Mucosa of descending colon (tissue), 3 donors: ENCODE data around the gene KRTAP19-8. TPM values are rescaled to one million over a fixed set of nuclear protein-coding genes. Genes with fewer than 3 reads are reported as not detected.

ENCODE experiments used
- ATAC-seq: fragments of 200-7000 bp; cut with Tn5 transposase; one replicate; pipeline ENCODE4 v1.9.1; 2020; ENCODE audit warnings: mild to moderate bottlenecking, moderate library complexity
- DNase-seq, 3 donors: peaks; one replicate each; pipeline ENCODE4 v3.0.0-alpha.2; 2020
- H3K36me3 ChIP-seq: fragments of 200-600 bp; one replicate; pipeline ENCODE4 v1.8.0; 2021; ENCODE audit warnings: low read depth, mild to moderate bottlenecking
- H3K4me1 ChIP-seq: fragments of 200-600 bp; one replicate; pipeline ENCODE4 v1.8.0; 2021; ENCODE audit warnings: low read depth, mild to moderate bottlenecking
- H3K4me3 ChIP-seq: fragments of 200-600 bp; one replicate; pipeline ENCODE4 v1.8.0; 2021; ENCODE audit warnings: mild to moderate bottlenecking
- H3K9me3 ChIP-seq: fragments of 200-600 bp; one replicate; pipeline ENCODE4 v1.8.0; 2021; ENCODE audit warnings: mild to moderate bottlenecking
- intact Hi-C, 2 donors: fragments of 100-400 bp; cut with DNase I in 1 of 2; cut with micrococcal nuclease in 1 of 2; formaldehyde crosslinking; loops; one replicate each; pipeline versions ENCODE4 v1.11.0 to v1.11.1; 2022; cut with DNase I, micrococcal nuclease
- total RNA-seq, 3 donors: library from RNA; stranded (reverse); fragmentation: NEBNext Ultra II Directional in 2 of 3; extraction: Animal tissue kit (Norgen Biotek cat#: 25700) in 2 of 3; gene quantifications; one replicate each; pipeline versions ENCODE4 v1.2.1 to v1.2.4, GENCODE V29; 2021 to 2023
- TF ChIP-seq, protein P1 (sequence below): fragments of 200-600 bp; IDR thresholded peaks from one replicate; pipeline ENCODE4 v1.8.0; 2022; ENCODE audit warnings: antibody characterized with exemption, mild to moderate bottlenecking
- donor health status: DM: no; HTN: no; CAD: no; lungs with moderate emphysema.
- donor health status: DM: no; HTN: no; CAD: no.
- donor health status: DM: no; HTN: yes; CAD: no.

KRTAP19-8 gene
- total RNA-seq, 3 donors from 2014 or later, result not detected

DNA sequence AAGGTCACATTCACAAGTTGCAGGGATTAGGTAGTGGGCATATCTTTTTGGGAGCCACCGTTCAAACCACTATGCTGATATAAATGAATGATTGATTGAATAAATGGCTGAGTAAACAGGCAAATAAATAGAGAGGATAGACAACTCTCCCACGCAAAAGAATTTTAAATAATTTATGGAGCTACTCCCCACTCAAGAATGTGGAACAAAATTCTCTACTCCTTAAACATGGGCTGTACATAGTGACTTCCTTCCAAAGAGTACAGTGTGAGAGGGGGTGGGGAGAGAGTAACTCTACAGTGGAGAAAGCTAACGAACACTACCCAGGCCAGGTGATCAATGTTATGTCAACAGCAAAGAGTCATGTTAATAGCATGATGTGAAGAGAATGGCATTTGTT, 40.7 kb downstream of the KRTAP19-8 start:
- Histone ChIP-seq H3K4me1 (no peaks in the 10 kb centered on the region), H3K4me3 (no peak overlapping the region), H3K9me3 (peaks cover 27% of the 10 kb centered on the region), H3K36me3 (no peaks in the 10 kb centered on the region)
- DNase-seq (no peak), ATAC-seq (no peak)
- TF ChIP-seq, protein P1, sequence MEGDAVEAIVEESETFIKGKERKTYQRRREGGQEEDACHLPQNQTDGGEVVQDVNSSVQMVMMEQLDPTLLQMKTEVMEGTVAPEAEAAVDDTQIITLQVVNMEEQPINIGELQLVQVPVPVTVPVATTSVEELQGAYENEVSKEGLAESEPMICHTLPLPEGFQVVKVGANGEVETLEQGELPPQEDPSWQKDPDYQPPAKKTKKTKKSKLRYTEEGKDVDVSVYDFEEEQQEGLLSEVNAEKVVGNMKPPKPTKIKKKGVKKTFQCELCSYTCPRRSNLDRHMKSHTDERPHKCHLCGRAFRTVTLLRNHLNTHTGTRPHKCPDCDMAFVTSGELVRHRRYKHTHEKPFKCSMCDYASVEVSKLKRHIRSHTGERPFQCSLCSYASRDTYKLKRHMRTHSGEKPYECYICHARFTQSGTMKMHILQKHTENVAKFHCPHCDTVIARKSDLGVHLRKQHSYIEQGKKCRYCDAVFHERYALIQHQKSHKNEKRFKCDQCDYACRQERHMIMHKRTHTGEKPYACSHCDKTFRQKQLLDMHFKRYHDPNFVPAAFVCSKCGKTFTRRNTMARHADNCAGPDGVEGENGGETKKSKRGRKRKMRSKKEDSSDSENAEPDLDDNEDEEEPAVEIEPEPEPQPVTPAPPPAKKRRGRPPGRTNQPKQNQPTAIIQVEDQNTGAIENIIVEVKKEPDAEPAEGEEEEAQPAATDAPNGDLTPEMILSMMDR, result no peak
- intact Hi-C loops, result no loop called here

DNA sequence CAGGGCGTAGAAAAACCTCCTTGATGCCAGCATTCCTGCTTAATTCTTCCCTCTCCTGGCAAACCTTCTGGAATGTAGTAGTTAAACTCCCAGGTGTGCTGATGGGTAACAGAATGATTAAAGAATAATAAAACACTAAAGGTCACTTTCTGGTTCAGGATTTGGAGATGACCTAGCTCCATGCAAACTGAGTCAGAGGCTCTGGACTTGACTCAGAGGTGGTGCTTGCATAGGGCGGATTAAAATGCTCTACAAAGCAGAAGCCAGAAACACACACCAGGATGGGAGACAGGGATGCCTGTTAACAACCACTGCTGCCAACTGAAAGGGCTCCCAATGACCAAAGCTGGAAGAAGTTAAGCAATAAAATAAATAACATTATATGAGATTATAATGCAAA, 41.5 kb downstream of the KRTAP19-8 start:
- TF ChIP-seq, protein P1, result no peak
- H3K36me3 ChIP-seq, result no peaks in the 10 kb centered on the region
- H3K4me3 ChIP-seq, result no peak overlapping the region
- intact Hi-C loops, result no loop called here
- DNase-seq (no peak), ATAC-seq (no peak)
- H3K9me3 ChIP-seq, result peaks cover 27% of the 10 kb centered on the region
- H3K4me1 ChIP-seq, result no peaks in the 10 kb centered on the region

DNA sequence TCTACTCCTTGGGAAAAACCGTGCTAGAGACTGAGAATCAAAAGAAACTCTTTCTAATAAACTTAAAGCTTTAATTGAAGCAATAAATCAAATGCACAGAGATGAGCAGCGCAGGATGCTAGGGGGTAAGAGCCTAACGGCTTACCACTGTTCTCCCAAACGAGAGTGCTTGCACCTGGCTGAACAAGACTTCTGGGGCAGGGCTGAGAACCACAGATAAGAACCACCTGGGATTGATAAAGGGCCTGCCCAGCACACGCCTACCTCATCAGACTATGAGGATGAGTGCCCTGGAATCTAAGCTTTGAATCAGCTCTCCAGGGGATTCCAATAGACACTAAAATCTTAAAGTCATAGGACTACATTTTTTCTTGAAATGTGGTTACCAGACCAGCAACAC, 43.3 kb downstream of the KRTAP19-8 start:
- intact Hi-C loops, result no loop called here
- no peak overlapping the region for H3K4me3 ChIP-seq
- DNase-seq (no peak), ATAC-seq (no peak)
- TF ChIP-seq, protein P1, result no peak
- no peaks in the 10 kb centered on the region for H3K36me3 ChIP-seq
- no peaks in the 10 kb centered on the region for H3K4me1 ChIP-seq
- peaks cover 25% of the 10 kb centered on the region for H3K9me3 ChIP-seq

DNA sequence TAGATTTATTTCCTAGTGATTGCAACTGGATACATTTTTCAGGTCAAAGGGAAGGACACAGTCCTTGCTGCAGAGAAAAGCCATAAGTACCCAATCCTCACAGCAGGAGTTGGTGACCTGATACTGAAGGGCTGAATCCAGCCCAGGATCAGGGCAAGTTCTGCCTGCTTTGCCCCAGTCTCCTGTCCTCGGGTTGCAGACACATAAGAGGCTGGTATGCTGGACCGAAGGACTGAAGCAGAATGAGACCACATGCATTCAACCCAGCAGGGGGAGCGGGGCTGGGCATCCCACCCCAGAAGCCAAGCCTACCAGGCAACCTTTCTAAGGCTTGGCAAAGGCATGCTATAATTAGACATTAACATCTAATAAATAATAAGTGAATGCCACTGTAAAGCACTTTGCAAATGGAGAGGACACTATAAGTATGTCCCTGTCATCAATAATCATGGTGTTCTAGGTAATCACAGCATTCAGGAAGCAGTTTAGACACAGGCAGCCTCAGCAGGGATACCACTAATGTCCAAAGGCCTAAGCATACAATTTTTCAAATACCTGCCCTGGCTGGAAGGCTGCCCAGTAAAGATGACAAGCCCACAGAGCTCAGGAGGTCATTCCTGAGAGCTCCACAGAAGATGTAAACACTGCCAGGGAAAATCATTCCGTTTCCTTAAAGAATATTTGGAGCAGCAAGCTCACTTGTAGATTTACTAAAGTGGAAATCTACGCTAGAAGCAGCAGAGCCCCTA, 47.6 kb downstream of the KRTAP19-8 start:
- no peaks in the 10 kb centered on the region for H3K4me1 ChIP-seq
- H3K4me3 ChIP-seq, result no peak overlapping the region
- ATAC-seq (no peak), DNase-seq (no peak)
- H3K36me3 ChIP-seq, result no peaks in the 10 kb centered on the region
- intact Hi-C loops, result no loop called here
- peaks cover 31% of the 10 kb centered on the region for H3K9me3 ChIP-seq
- TF ChIP-seq, protein P1, result no peak

DNA sequence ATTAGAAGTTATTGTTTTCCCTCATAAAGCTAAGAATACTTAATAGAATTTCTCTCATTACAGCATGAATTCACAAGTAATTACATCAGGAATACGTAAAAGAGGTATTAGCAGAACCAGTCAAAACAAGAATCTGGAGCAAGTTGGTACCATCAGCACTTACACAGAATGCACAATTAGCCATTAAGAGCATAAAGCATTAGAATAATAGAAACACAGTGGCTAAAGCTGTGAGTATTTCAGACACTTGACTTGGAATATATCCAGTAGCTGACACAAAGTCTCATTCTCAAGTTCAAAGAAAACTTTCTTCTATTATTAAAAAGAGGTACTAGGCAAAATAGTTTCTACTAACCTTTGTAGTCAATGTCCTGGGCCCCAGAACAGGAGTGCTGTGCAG, 49.6 kb downstream of the KRTAP19-8 start:
- DNase-seq, result no peak
- Histone ChIP-seq H3K9me3 (peaks cover 39% of the 10 kb centered on the region), H3K36me3 (no peaks in the 10 kb centered on the region), H3K4me1 (no peaks in the 10 kb centered on the region), H3K4me3 (no peak overlapping the region)
- TF ChIP-seq, protein P1, result no peak
- intact Hi-C loops, result no loop called here
- ATAC-seq, result no peak

Other genes starting within 250 kb of the KRTAP19-8 start
- gene KRTAP8-1, start 225.2 kb downstream of the KRTAP19-8 start, total RNA-seq, result not detected
- not detected for gene KRTAP7-1, start 208.7 kb downstream of the KRTAP19-8 start, total RNA-seq
- gene KRTAP11-1, start 156.9 kb downstream of the KRTAP19-8 start, total RNA-seq, result not detected